HepG2 (cell line): ENCODE data around the gene CPEB2. TPM values are rescaled to one million over a fixed set of nuclear protein-coding genes. Genes with fewer than 3 reads are reported as not detected.

Source experiments
- ATAC-seq: fragments of 200-7000 bp; cut with Tn5 transposase; 3 replicates; pipeline ENCODE4 v1.9.1; 2020; ENCODE audit warnings: mild to moderate bottlenecking, moderate library complexity
- BruUV-seq: library from RNA; stranded (reverse); fragments of 400-500 nt; replicated peaks from 2 replicates; lab custom pipeline; 2021; lab: Mats Ljungman, UMichigan
- CTCF ChIA-PET: fragments of 300-600 bp; formaldehyde crosslinking; extraction: SDS; loops from one replicate; lab custom pipeline; 2021; ENCODE audit warnings: low total read pairs, inconsistent platforms, low intra/inter-chr PET ratio; lab: Yijun Ruan, JAX
- POLR2A ChIA-PET: fragments of 350-600 bp; sonication (Branson Sonifier 250); formaldehyde crosslinking; loops from one replicate; lab custom pipeline; 2020; ENCODE audit warnings: antibody characterized with exemption, inconsistent platforms; lab: Yijun Ruan, JAX
- DNase-seq: peaks from one replicate; pipeline ENCODE4 v3.0.0-alpha.2; 2015; ENCODE audit warnings: low spot score
- FAIRE-seq: peaks from 3 replicates; lab custom pipeline; 2011; peaks lifted over from hg19 to GRCh38; lab: Jason Lieb, UNC
- H2AFZ ChIP-seq: one replicate; pipeline ENCODE4 v1.6.1; 2011; ENCODE audit warnings: low read length, inconsistent platforms
- H3K27ac ChIP-seq: fragments of 300-600 bp; 3 replicates; pipeline ENCODE4 v1.8.0; 2011; ENCODE audit warnings: mixed run types, mild to moderate bottlenecking, mixed read lengths, low read length, inconsistent platforms; ENCODE audit not compliant: insufficient read depth; ENCODE audit errors: extremely low read length
- H3K27me3 ChIP-seq, 2 experiments: fragments of 200-600 bp in 1 of 2; 2 replicates in 1 of 2; 3 replicates in 1 of 2; pipeline versions ENCODE4 v1.6.0 to v1.8.0; 2011; ENCODE audit warnings: low read length in 2 of 2, mild to moderate bottlenecking in 2 of 2, moderate library complexity in 2 of 2, inconsistent platforms in 1 of 2; ENCODE audit not compliant: insufficient read depth in 2 of 2, control insufficient read depth in 1 of 2
- H3K36me3 ChIP-seq, 2 experiments: fragments of 200-600 bp in 1 of 2; replicated peaks in 1 of 2; 2 replicates in 1 of 2; 3 replicates in 1 of 2; pipeline versions ENCODE4 v1.5.1 to v1.8.0; 2011; ENCODE audit warnings: low read length in 2 of 2, inconsistent platforms in 1 of 2; ENCODE audit not compliant: insufficient read depth in 2 of 2, control insufficient read depth in 1 of 2
- H3K4me1 ChIP-seq: 2 replicates; pipeline ENCODE4 v1.5.1; 2012; ENCODE audit warnings: low read length, inconsistent platforms; ENCODE audit not compliant: insufficient read depth
- H3K4me2 ChIP-seq: 2 replicates; pipeline ENCODE4 v1.6.0; 2011; ENCODE audit warnings: low read depth, low read length, inconsistent platforms
- H3K4me3 ChIP-seq, 3 experiments: fragments of 200-600 bp in 1 of 3; sonication (generic), shearing (Covaris generic) in 1 of 3; replicated peaks in 1 of 3; 2 replicates each; pipeline ENCODE4 v1.5.1; 2011 to 2016; ENCODE audit warnings: low read length in 3 of 3, inconsistent platforms in 2 of 3, low read depth in 2 of 3, mild to moderate bottlenecking in 2 of 3, control low read depth in 1 of 3, mixed read lengths in 1 of 3; ENCODE audit not compliant: insufficient read depth in 1 of 3
- H3K79me2 ChIP-seq: one replicate; pipeline ENCODE4 v1.6.1; 2011; ENCODE audit warnings: low read length, inconsistent platforms; ENCODE audit not compliant: insufficient read depth
- H3K9ac ChIP-seq: 2 replicates; pipeline ENCODE4 v1.6.0; 2011; ENCODE audit warnings: mild to moderate bottlenecking, low read depth, low read length, inconsistent platforms; ENCODE audit not compliant: insufficient read depth
- H3K9me3 ChIP-seq: 2 replicates; pipeline ENCODE4 v1.5.1; 2012; ENCODE audit warnings: mild to moderate bottlenecking, low read length
- H4K20me1 ChIP-seq: 2 replicates; pipeline ENCODE4 v1.6.0; 2011; ENCODE audit warnings: inconsistent platforms, mild to moderate bottlenecking, low read length, moderate library complexity; ENCODE audit not compliant: insufficient read depth
- CC2D1A ChIP-seq: sonication (generic); formaldehyde crosslinking; IDR thresholded peaks from 2 replicates; pipeline ENCODE4 v1.8.1; 2023; ENCODE audit warnings: mild to moderate bottlenecking, missing genetic modification reagents
- FOXC1 ChIP-seq: sonication (generic); formaldehyde crosslinking; IDR thresholded peaks from 2 replicates; pipeline ENCODE4 v1.8.0; 2022; ENCODE audit warnings: mild to moderate bottlenecking, missing genetic modification reagents, borderline replicate concordance
- MEIS1 ChIP-seq: sonication (generic); formaldehyde crosslinking; IDR thresholded peaks from 2 replicates; pipeline ENCODE4 v1.9.0; 2021; ENCODE audit warnings: mild to moderate bottlenecking, missing genetic modification reagents, moderate library complexity, borderline replicate concordance
- MYC ChIP-seq: sonication (generic); formaldehyde crosslinking; IDR thresholded peaks from 2 replicates; pipeline ENCODE4 v1.9.0; 2021; ENCODE audit warnings: missing genetic modification reagents, borderline replicate concordance
- PHF20 ChIP-seq: sonication (generic); formaldehyde crosslinking; IDR thresholded peaks from 2 replicates; pipeline ENCODE4 v1.5.0; 2020; ENCODE audit warnings: mild to moderate bottlenecking, missing genetic modification reagents
- SALL2 ChIP-seq: sonication (generic); formaldehyde crosslinking; IDR thresholded peaks from 2 replicates; pipeline ENCODE4 v1.8.1; 2023; ENCODE audit warnings: mild to moderate bottlenecking, missing genetic modification reagents, inconsistent platforms
- SRF ChIP-seq: IDR thresholded peaks from 2 replicates; pipeline ENCODE4 v1.6.1; 2011; ENCODE audit warnings: mild to moderate bottlenecking, low read depth, low read length, moderate library complexity
- ZBTB38 ChIP-seq: sonication (generic); formaldehyde crosslinking; IDR thresholded peaks from 2 replicates; pipeline ENCODE4 v1.5.1; 2020; ENCODE audit warnings: mild to moderate bottlenecking, missing genetic modification reagents
- ZNF251 ChIP-seq: sonication (generic); formaldehyde crosslinking; IDR thresholded peaks from 2 replicates; pipeline ENCODE4 v1.9.0; 2021; ENCODE audit warnings: mild to moderate bottlenecking, missing genetic modification reagents
- ZNF34 ChIP-seq: sonication (generic); formaldehyde crosslinking; IDR thresholded peaks from 2 replicates; pipeline ENCODE4 v1.4.0; 2020; ENCODE audit warnings: mild to moderate bottlenecking, missing genetic modification reagents, borderline replicate concordance
- ZNF629 ChIP-seq: sonication (generic); formaldehyde crosslinking; conservative IDR thresholded peaks from 2 replicates; pipeline ENCODE4 v1.5.0; 2020; ENCODE audit warnings: missing genetic modification reagents
- WGBS: methylation state at CpG from one replicate; pipeline ENCODE4 v1.1.6; 2017; ENCODE audit warnings: low lambda C conversion rate; 5-methylcytosine and 5-hydroxymethylcytosine counted together
- in situ Hi-C: cut with HindIII; loops from 2 replicates; pipeline ENCODE4 v1.10.0; 2017; ENCODE audit warnings: low pct_unique_long_range_greater_than_20kb; ENCODE audit not compliant: extremely low pct_ligation_motif_present
- intact Hi-C: fragments of 100-400 bp; cut with micrococcal nuclease; formaldehyde crosslinking; loops from one replicate; pipeline ENCODE4 v1.10.0; 2022; ENCODE audit not compliant: unreplicated experiment
- polyA plus RNA-seq, 8 experiments: library from polyadenylated mRNA; depleted of rRNA in 3 of 8; stranded (reverse) in 7 of 8; unstranded in 1 of 8; fragments of >200 nt; fragmentation: Illumina TruSeq in 4 of 8; extraction: Trizol in 4 of 8; gene quantifications; 2 replicates each; pipeline versions ENCODE4 v1.2.1 to v1.2.3, GENCODE V29; 2011 to 2016; ENCODE audit warnings: low read depth in 4 of 8, missing spikeins in 1 of 8, mixed read lengths in 1 of 8; ENCODE audit not compliant: insufficient read depth in 1 of 8
- total RNA-seq, 5 experiments: library from RNA; depleted of rRNA; stranded (reverse); fragments of >200 nt; fragmentation: Illumina TruSeq; extraction: Trizol; gene quantifications; 2 replicates each; pipeline ENCODE4 v1.2.3, GENCODE V29; 2016; ENCODE audit warnings: low read depth in 1 of 5
- TF ChIP-seq, protein P1 (sequence below): sonication (generic); formaldehyde crosslinking; IDR thresholded peaks from 2 replicates; pipeline ENCODE4 v1.8.1; 2023; ENCODE audit warnings: mild to moderate bottlenecking, missing genetic modification reagents, borderline replicate concordance
- TF ChIP-seq, protein P2 (sequence below): sonication (generic); formaldehyde crosslinking; IDR thresholded peaks from 2 replicates; pipeline ENCODE4 v1.8.0; 2022; ENCODE audit warnings: missing genetic modification reagents, mild to moderate bottlenecking, moderate library complexity, borderline replicate concordance
- TF ChIP-seq, protein P3 (sequence below): conservative IDR thresholded peaks from 2 replicates; pipeline ENCODE4 v1.6.1; 2018; ENCODE audit warnings: missing genetic modification reagents

CPEB2 gene
- total and polyA plus RNA-seq, 2 of the 13 experiments (the other 11 are each of a cell fraction or from before 2014, with no cell fraction given) = 2.0 to 2.5 TPM

DNA sequence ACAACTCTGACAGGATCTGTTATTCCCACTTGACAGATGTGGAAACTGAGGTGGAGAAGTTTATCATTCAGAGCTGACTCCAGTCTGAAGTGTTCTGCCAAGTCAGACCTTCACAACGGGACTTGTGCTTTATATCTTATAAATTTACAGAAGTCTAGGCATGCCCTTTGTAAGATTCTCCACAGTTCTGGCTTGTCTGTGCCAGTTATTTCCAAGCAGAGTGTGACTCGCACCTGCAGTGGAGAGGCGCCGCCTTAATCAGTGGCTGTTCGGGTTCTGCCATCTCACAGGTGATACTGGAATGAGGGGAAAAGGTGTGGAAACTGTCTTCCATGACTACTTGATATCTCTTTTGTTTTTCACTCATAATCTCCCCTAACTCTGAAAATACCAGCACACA lies 63.2 kb downstream of the CPEB2 start:
- DNase-seq = no peak
- no peak for ATAC-seq

DNA sequence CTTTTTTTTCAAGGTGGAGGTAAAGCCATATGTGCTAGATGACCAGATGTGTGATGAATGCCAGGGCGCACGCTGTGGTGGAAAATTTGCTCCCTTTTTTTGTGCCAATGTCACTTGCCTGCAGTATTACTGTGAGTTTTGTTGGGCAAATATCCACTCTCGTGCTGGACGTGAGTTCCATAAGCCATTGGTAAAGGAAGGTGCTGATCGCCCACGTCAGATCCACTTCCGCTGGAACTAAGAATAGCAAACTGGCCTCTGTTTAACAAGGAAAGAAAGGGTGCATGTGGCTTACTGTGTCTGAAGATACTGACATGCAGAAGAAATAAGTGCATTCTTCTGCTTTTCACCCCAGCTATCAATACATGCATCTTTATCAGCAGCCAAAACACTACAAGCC lies 63.9 kb downstream of the CPEB2 start:
- peaks cover 4 to 5% of the 10 kb centered on the region in 2 experiments; a peak in 4 of 5 replicates for H3K36me3 ChIP-seq
- no peak overlapping the region for H3K4me3 ChIP-seq
- BruUV-seq = no TSS peak
- ATAC-seq = no peak
- H2AFZ ChIP-seq = no peak overlapping the region
- DNase-seq = no peak
- in situ Hi-C loops (no loop called here), intact Hi-C loops (no loop called here)
- no peaks in the 10 kb centered on the region for H3K9me3 ChIP-seq
- no peaks in the 10 kb centered on the region for H3K4me1 ChIP-seq
- WGBS = over 99% methylated on average over 7 of the region's 7 CpGs
- CTCF ChIA-PET = no interaction called here
- no peaks in the 10 kb centered on the region for H3K27me3 ChIP-seq
- H3K27ac ChIP-seq = no peak overlapping the region
- POLR2A ChIA-PET = no interaction called here
- H3K79me2 ChIP-seq = no peaks in the 10 kb centered on the region
- TF ChIP-seq PHF20 (CRISPR knock-in tag) (no peak), ZNF34 (CRISPR knock-in tag) (no peak), MYC (no peak), CC2D1A (CRISPR knock-in tag) (no peak), ZNF251 (CRISPR knock-in tag) (no peak), SALL2 (CRISPR knock-in tag) (no peak), SRF (no peak)
- TF ChIP-seq, protein P1, sequence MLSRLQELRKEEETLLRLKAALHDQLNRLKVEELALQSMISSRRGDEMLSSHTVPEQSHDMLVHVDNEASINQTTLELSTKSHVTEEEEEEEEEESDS (CRISPR knock-in tag) = no peak
- TF ChIP-seq, protein P2, sequence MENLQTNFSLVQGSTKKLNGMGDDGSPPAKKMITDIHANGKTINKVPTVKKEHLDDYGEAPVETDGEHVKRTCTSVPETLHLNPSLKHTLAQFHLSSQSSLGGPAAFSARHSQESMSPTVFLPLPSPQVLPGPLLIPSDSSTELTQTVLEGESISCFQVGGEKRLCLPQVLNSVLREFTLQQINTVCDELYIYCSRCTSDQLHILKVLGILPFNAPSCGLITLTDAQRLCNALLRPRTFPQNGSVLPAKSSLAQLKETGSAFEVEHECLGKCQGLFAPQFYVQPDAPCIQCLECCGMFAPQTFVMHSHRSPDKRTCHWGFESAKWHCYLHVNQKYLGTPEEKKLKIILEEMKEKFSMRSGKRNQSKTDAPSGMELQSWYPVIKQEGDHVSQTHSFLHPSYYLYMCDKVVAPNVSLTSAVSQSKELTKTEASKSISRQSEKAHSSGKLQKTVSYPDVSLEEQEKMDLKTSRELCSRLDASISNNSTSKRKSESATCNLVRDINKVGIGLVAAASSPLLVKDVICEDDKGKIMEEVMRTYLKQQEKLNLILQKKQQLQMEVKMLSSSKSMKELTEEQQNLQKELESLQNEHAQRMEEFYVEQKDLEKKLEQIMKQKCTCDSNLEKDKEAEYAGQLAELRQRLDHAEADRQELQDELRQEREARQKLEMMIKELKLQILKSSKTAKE (CRISPR knock-in tag) = no peak
- TF ChIP-seq, protein P3, sequence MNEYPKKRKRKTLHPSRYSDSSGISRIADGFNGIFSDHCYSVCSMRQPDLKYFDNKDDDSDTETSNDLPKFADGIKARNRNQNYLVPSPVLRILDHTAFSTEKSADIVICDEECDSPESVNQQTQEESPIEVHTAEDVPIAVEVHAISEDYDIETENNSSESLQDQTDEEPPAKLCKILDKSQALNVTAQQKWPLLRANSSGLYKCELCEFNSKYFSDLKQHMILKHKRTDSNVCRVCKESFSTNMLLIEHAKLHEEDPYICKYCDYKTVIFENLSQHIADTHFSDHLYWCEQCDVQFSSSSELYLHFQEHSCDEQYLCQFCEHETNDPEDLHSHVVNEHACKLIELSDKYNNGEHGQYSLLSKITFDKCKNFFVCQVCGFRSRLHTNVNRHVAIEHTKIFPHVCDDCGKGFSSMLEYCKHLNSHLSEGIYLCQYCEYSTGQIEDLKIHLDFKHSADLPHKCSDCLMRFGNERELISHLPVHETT = no peak
- no peaks in the 10 kb centered on the region for H4K20me1 ChIP-seq
- no peak overlapping the region for H3K4me2 ChIP-seq
- H3K9ac ChIP-seq = no peak overlapping the region
- FAIRE-seq = no peak

More for the DNA sequence above, 63.2 kb downstream of the CPEB2 start:
- no peak overlapping the region for H3K4me3 ChIP-seq
- peaks cover 4 to 5% of the 10 kb centered on the region in 2 experiments; a peak in 4 of 5 replicates for H3K36me3 ChIP-seq
- H3K4me2 ChIP-seq = no peak overlapping the region
- WGBS = 88% methylated on average over 5 of the region's 5 CpGs
- H3K9ac ChIP-seq = no peak overlapping the region
- H3K4me1 ChIP-seq = no peaks in the 10 kb centered on the region
- no peaks in the 10 kb centered on the region for H3K27me3 ChIP-seq
- H4K20me1 ChIP-seq = no peaks in the 10 kb centered on the region
- intact Hi-C loops = no loop called here
- TF ChIP-seq FOXC1 (CRISPR knock-in tag) (no peak), MEIS1 (CRISPR knock-in tag) (no peak), ZNF629 (CRISPR knock-in tag) (0 out of 2 replicates have a peak, but pooled peaks have one; percentile 25), ZBTB38 (no peak)
- H3K27ac ChIP-seq = no peak overlapping the region
- no peak for FAIRE-seq
- ChIA-PET CTCF (no interaction called here), POLR2A (no interaction called here)
- H3K9me3 ChIP-seq = no peaks in the 10 kb centered on the region
- in situ Hi-C loops = no loop called here
- H2AFZ ChIP-seq = no peak overlapping the region
- no TSS peak for BruUV-seq
- H3K79me2 ChIP-seq = no peaks in the 10 kb centered on the region
